K562 (cell line): Measurements from ENCODE around the gene E2F1. TPM values are rescaled to one million over a fixed set of nuclear protein-coding genes. Genes with fewer than 3 reads are reported as not detected.

Experiments used
- ATAC-seq: fragments of 200-7000 bp; cut with Tn5 transposase; 3 replicates; pipeline ENCODE4 v1.9.1; 2020; ENCODE audit warnings: moderate library complexity
- BruUV-seq: library from RNA; stranded (reverse); fragments of 400-500 nt; replicated peaks from 2 replicates; lab custom pipeline; 2021; lab: Mats Ljungman, UMichigan
- CTCF ChIA-PET: fragments of 300-600 bp; formaldehyde crosslinking; extraction: SDS; loops from one replicate; lab custom pipeline; 2021; ENCODE audit warnings: low intra/inter-chr PET ratio; lab: Yijun Ruan, JAX
- POLR2A ChIA-PET: fragments of 300-600, 350-650 bp; sonication (Branson Sonifier 250); formaldehyde crosslinking; extraction: SDS; loops from one replicate; lab custom pipeline; 2021; ENCODE audit warnings: antibody characterized with exemption, inconsistent platforms; lab: Yijun Ruan, JAX
- DNase-seq, 4 experiments: peaks; one replicate each; pipeline versions ENCODE4 v3.0.0 to v3.0.0-alpha.2; 2011 to 2018; ENCODE audit warnings: low spot score in 3 of 4, mixed read lengths in 3 of 4; ENCODE audit errors: extremely low read depth in 1 of 4
- FAIRE-seq: peaks from 2 replicates; lab custom pipeline; 2011; peaks lifted over from hg19 to GRCh38; lab: Jason Lieb, UNC
- H2AFZ ChIP-seq: 2 replicates; pipeline ENCODE4 v1.6.0; 2011; ENCODE audit warnings: low read depth, low read length, control low read depth, inconsistent platforms
- H3K27ac ChIP-seq: fragments of 200-600 bp; 3 replicates; pipeline ENCODE4 v1.8.0; 2011; ENCODE audit warnings: low read depth, mild to moderate bottlenecking, control low read depth, inconsistent platforms, low read length, moderate library complexity, mixed read lengths; ENCODE audit errors: extremely low read depth
- H3K27me3 ChIP-seq, 2 experiments: fragments of 300-600 bp in 1 of 2; 2 replicates in 1 of 2; 3 replicates in 1 of 2; pipeline versions ENCODE4 v1.6.0 to v1.8.0; 2011; ENCODE audit warnings: inconsistent platforms in 2 of 2, low read length in 2 of 2, mild to moderate bottlenecking in 1 of 2, mixed read lengths in 1 of 2, moderate library complexity in 1 of 2; ENCODE audit not compliant: control insufficient read depth in 2 of 2, insufficient read depth in 2 of 2
- H3K36me3 ChIP-seq: fragments of 300-600 bp; 3 replicates; pipeline ENCODE4 v1.8.0; 2011; ENCODE audit warnings: mild to moderate bottlenecking, low read length, inconsistent platforms; ENCODE audit not compliant: control insufficient read depth, insufficient read depth
- H3K4me1 ChIP-seq, 2 experiments: fragments of 200-600 bp in 1 of 2; replicated peaks in 1 of 2; 2 replicates in 1 of 2; 3 replicates in 1 of 2; pipeline versions ENCODE4 v1.5.1 to v1.8.0; 2011; ENCODE audit warnings: inconsistent platforms in 2 of 2, low read length in 2 of 2, mild to moderate bottlenecking in 1 of 2, mixed read lengths in 1 of 2, moderate library complexity in 1 of 2; ENCODE audit not compliant: control insufficient read depth in 2 of 2, insufficient read depth in 2 of 2
- H3K4me2 ChIP-seq: 2 replicates; pipeline ENCODE4 v1.6.1; 2011; ENCODE audit warnings: low read length, control low read depth, inconsistent platforms, mixed read lengths; ENCODE audit not compliant: insufficient read depth
- H3K4me3 ChIP-seq: fragments of 200-600 bp; sonication (generic), shearing (Covaris generic); 2 replicates; pipeline ENCODE4 v1.5.1; 2016; ENCODE audit warnings: control low read depth, inconsistent platforms
- H3K79me2 ChIP-seq: fragments of 200-600 bp; 3 replicates; pipeline ENCODE4 v1.8.0; 2011; ENCODE audit warnings: low read length, inconsistent platforms; ENCODE audit not compliant: control insufficient read depth, insufficient read depth
- H3K9ac ChIP-seq, 2 experiments: 2 replicates each; pipeline versions ENCODE4 v1.6.0 to v1.6.1; 2011; ENCODE audit warnings: low read depth in 2 of 2, low read length in 2 of 2, control low read depth in 1 of 2, inconsistent platforms in 1 of 2, mild to moderate bottlenecking in 1 of 2, mixed read lengths in 1 of 2; ENCODE audit not compliant: insufficient read depth in 1 of 2
- H3K9me1 ChIP-seq: one replicate; pipeline ENCODE4 v1.6.0; 2011; ENCODE audit warnings: inconsistent platforms, mild to moderate bottlenecking, low read length, moderate library complexity; ENCODE audit not compliant: control insufficient read depth, insufficient read depth
- H3K9me3 ChIP-seq: replicated peaks from 2 replicates; pipeline ENCODE4 v1.5.1; 2011; ENCODE audit warnings: low read depth, low read length, inconsistent platforms; ENCODE audit not compliant: control insufficient read depth, insufficient read depth
- H4K20me1 ChIP-seq: replicated peaks from 2 replicates; pipeline ENCODE4 v1.6.1; 2011; ENCODE audit warnings: low read length, inconsistent platforms, mixed read lengths; ENCODE audit not compliant: control insufficient read depth, insufficient read depth
- CREB1 ChIP-seq, 2 experiments: sonication (generic) in 1 of 2; formaldehyde crosslinking in 1 of 2; IDR thresholded peaks; 2 replicates each; pipeline versions ENCODE4 v1.6.1 to v1.8.0; 2012 to 2022; ENCODE audit warnings: inconsistent platforms in 1 of 2, mild to moderate bottlenecking in 1 of 2, missing genetic modification reagents in 1 of 2, moderate library complexity in 1 of 2
- ELK3 ChIP-seq: fragments of 450-650 bp; formaldehyde crosslinking; IDR thresholded peaks from 2 replicates; pipeline ENCODE4 v1.4.0; 2020; ENCODE audit warnings: mild to moderate bottlenecking
- ERF ChIP-seq: fragments of 450-650 bp; formaldehyde crosslinking; IDR thresholded peaks from 2 replicates; pipeline ENCODE4 v1.4.0; 2020; ENCODE audit warnings: mild to moderate bottlenecking, mixed read lengths
- FOXA3 ChIP-seq, 2 experiments: fragments of 450-650 bp in 1 of 2; sonication (generic) in 1 of 2; formaldehyde crosslinking; IDR thresholded peaks in 1 of 2; conservative IDR thresholded peaks in 1 of 2; 2 replicates each; pipeline versions ENCODE4 v1.4.0 to v1.8.0; 2020 to 2022; ENCODE audit warnings: mild to moderate bottlenecking in 2 of 2, missing genetic modification reagents in 1 of 2
- HDAC1 ChIP-seq, 2 experiments: fragments of 450-650 bp; IDR thresholded peaks; 2 replicates each; pipeline ENCODE4 v1.6.1; 2016 to 2017; ENCODE audit warnings: inconsistent platforms in 1 of 2, mild to moderate bottlenecking in 1 of 2, moderate library complexity in 1 of 2
- KLF13 ChIP-seq: fragments of 450-650 bp; IDR thresholded peaks from 2 replicates; pipeline ENCODE4 v1.6.1; 2016; ENCODE audit warnings: missing genetic modification characterization, low read depth, mild to moderate bottlenecking, missing compliant biosample characterization, moderate library complexity, borderline replicate concordance
- PHF21A ChIP-seq: fragments of 450-650 bp; IDR thresholded peaks from 2 replicates; pipeline ENCODE4 v1.6.1; 2017; ENCODE audit warnings: low read depth, borderline replicate concordance
- SFPQ ChIP-seq: fragments of 200-400 bp; formaldehyde crosslinking; IDR thresholded peaks from 2 replicates; pipeline ENCODE4 v1.6.1; 2017; ENCODE audit warnings: mild to moderate bottlenecking, low read depth, low read length, moderate library complexity
- TAL1 ChIP-seq: fragments of 450-650 bp; IDR thresholded peaks from 2 replicates; pipeline ENCODE4 v1.6.1; 2016; ENCODE audit warnings: mild to moderate bottlenecking
- U2AF1 ChIP-seq: fragments of 200-400 bp; formaldehyde crosslinking; optimal IDR thresholded peaks from 2 replicates; pipeline ENCODE3; 2017; ENCODE audit warnings: mild to moderate bottlenecking, low read depth, low read length, moderate library complexity
- ZBTB2 ChIP-seq: fragments of 450-650 bp; IDR thresholded peaks from 2 replicates; pipeline ENCODE4 v1.6.1; 2016; ENCODE audit warnings: antibody characterized with exemption
- ZBTB7A ChIP-seq: IDR thresholded peaks from 2 replicates; pipeline ENCODE4 v1.6.1; 2011; ENCODE audit warnings: low read depth, mild to moderate bottlenecking, low read length, moderate library complexity, borderline replicate concordance; ENCODE audit not compliant: control insufficient read depth
- ZNF174 ChIP-seq: fragments of 250-450 bp; sonication (Bioruptor Pico); IDR thresholded peaks from 2 replicates; pipeline ENCODE4 v1.4.0; 2020; ENCODE audit warnings: mild to moderate bottlenecking
- ZNF282 ChIP-seq: sonication (generic); formaldehyde crosslinking; IDR thresholded peaks from 2 replicates; pipeline ENCODE4 v1.8.1; 2023; ENCODE audit warnings: missing genetic modification reagents
- WGBS: fragments of 100-300 bp; shearing (Covaris generic); methylation state at CpG from one replicate; pipeline ENCODE4 v1.1.6; 2016; ENCODE audit warnings: low coverage, mixed read lengths; ENCODE audit not compliant: insufficient coverage; ENCODE audit errors: missing lambda C conversion rate; 5-methylcytosine and 5-hydroxymethylcytosine counted together
- in situ Hi-C: fragments of 300-500 bp; cut with MboI; formaldehyde crosslinking; loops from 4 replicates; pipeline ENCODE4 v1.15.0; 2018; ENCODE audit warnings: inconsistent platforms, mixed read lengths
- intact Hi-C: fragments of 100-400 bp; cut with micrococcal nuclease; formaldehyde crosslinking; loops from 2 replicates; pipeline ENCODE4 v1.14.2; 2022
- polyA plus RNA-seq, 8 experiments: library from polyadenylated mRNA; depleted of rRNA in 4 of 8; stranded (reverse) in 5 of 8; unstranded in 3 of 8; fragments of >200 nt; fragmentation: Nextera tagmentation in 2 of 8; fragmentation: Illumina TruSeq in 1 of 8; extraction: Ambion mirVana in 2 of 8; extraction: Trizol in 1 of 8; gene quantifications; 2 replicates each; pipeline versions ENCODE4 v1.2.1 to v1.2.3, GENCODE V29; 2011 to 2014; ENCODE audit warnings: inconsistent platforms in 1 of 8, missing spikeins in 1 of 8
- total RNA-seq, 7 experiments: library from RNA; depleted of rRNA in 6 of 7; stranded (reverse); fragments of >200 nt in 6 of 7; fragmentation: Illumina TruSeq in 2 of 7; extraction: Trizol in 2 of 7; gene quantifications; 2 replicates each; pipeline versions ENCODE4 v1.2.1 to v1.2.3, GENCODE V29; 2011 to 2021; ENCODE audit warnings: low replicate concordance in 1 of 7

E2F1 gene
- total and polyA plus RNA-seq, 9 of the 15 experiments (the other 6 are each of a cell fraction or from before 2014, with no cell fraction given): 0.14 to 30.6 (median 13.1) TPM

- TF ChIP-seq U2AF1 (no peak), ZNF282 (CRISPR knock-in tag) (no peak), CREB1 (IDR thresholded peaks at IDR 0.05) (no peak), CREB1 (CRISPR knock-in tag; IDR thresholded peaks at IDR 0.05) (no peak), ZNF174 (CRISPR knock-in tag) (no peak), ZBTB2 (no peak), KLF13 (no peak), ZBTB7A (no peak), TAL1 (no peak), PHF21A (no peak)
Observed at GRCh38 chr20:33644313-33645071, 41.7 kb downstream of the E2F1 start (continued).

GRCh38 chr20:33640287-33640686, 45.9 kb downstream of the E2F1 start:
- in situ Hi-C loops (no loop called here), intact Hi-C loops (no loop called here)
- FAIRE-seq (no peak), DNase-seq (no peak), ATAC-seq (no peak)
- no peaks in the 10 kb centered on the region for H4K20me1 ChIP-seq
- peaks cover 3% of the 10 kb centered on the region for H3K9me1 ChIP-seq
- ChIA-PET CTCF (no interaction called here), POLR2A (interaction anchor here (0.6 to 1.1 kb wide), 5 partner anchors 8 to 729 kb away, joined by 3 to 7 read pairs (median 4); no protein-coding TSS in a partner anchor)
- H3K27ac ChIP-seq: no peak overlapping the region
- H3K9ac ChIP-seq: peak overlapping the region in 1 of 2 experiments; percentile 56; a peak in 1 of 4 replicates
- no peak overlapping the region for H3K4me3 ChIP-seq
- no peaks in the 10 kb centered on the region for H3K9me3 ChIP-seq
- no peak overlapping the region for H2AFZ ChIP-seq
- BruUV-seq: no TSS peak
- WGBS: 68% methylated on average over 11 of the region's 13 CpGs
- peaks cover 3 to 10% of the 10 kb centered on the region in 2 experiments; a peak in 2 of 5 replicates for H3K4me1 ChIP-seq
- H3K27me3 ChIP-seq: no peaks in the 10 kb centered on the region
- H3K79me2 ChIP-seq: no peaks in the 10 kb centered on the region
- no peak overlapping the region for H3K4me2 ChIP-seq
- peaks cover 38% of the 10 kb centered on the region for H3K36me3 ChIP-seq
- TF ChIP-seq ERF (CRISPR knock-in tag): no peak
- no peak for TF ChIP-seq SFPQ
- no peak for TF ChIP-seq FOXA3 (CRISPR knock-in tag; conservative IDR thresholded peaks at IDR 0.05 in 1 of 2, IDR thresholded peaks at IDR 0.05 in 1 of 2)
- TF ChIP-seq HDAC1 (IDR thresholded peaks at IDR 0.05): no peak
- TF ChIP-seq ELK3 (CRISPR knock-in tag): no peak
- TF ChIP-seq ZBTB2: no peak
